Suprapubic skin (tissue), 3 donors: ENCODE measurements around the gene CCT6B.

Source experiments
- EP300 ChIP-seq: sonication (generic); formaldehyde crosslinking; IDR thresholded peaks from one replicate; pipeline ENCODE4 v1.6.1; 2017; ENCODE audit warnings: antibody characterized with exemption
- TF ChIP-seq, protein P1 (sequence below), 2 donors: fragments of 200-600 bp in 1 of 2; fragments of 450-650 bp in 1 of 2; sonication (generic) in 1 of 2; IDR thresholded peaks; one replicate each; pipeline ENCODE4 v1.5.1; 2016 to 2019; ENCODE audit warnings: antibody characterized with exemption in 2 of 2, mild to moderate bottlenecking in 1 of 2, moderate library complexity in 1 of 2

DNA sequence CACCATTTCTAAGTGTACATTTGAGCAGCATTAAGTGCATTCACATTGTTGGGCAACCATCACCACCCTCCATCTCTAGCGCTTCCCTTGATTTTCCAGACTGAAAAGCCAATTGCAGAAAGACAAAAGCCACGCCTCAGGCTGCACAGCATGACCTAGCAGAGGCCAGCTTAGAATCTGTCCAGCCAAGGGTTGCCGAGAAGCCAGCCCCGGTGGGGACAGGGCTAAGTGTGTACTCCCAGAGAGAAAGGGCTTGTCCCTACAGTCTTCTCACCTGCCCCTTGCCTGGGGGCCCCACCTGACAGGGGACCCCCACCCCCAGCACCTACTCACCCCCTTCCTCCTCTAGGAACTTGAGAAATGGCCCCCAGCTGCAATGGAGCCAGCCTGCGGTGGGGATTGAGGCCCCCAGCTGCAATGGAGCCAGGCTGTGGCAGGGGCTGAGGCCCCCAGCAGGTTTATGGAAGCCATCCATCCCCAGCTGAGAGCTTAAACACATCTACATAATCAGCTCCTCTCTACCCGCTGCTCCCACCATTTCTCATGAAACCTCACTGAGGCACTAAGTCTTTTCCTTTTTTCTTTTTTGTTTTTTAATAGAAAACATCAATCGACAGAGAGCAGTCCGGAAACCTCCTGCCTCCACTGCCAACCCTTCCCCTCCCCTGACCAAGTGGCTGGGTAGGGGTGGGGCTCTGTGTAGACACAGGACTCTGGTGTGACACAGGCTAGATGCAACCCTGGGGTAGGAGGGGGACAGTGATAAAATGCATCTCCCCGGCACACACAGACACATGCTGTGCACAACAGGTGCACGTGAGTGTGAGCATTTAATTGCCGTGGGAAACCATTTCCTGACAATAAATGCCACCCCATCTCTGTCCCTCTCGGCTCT is 77.9 kb downstream of the CCT6B start:
- TF ChIP-seq, protein P1, sequence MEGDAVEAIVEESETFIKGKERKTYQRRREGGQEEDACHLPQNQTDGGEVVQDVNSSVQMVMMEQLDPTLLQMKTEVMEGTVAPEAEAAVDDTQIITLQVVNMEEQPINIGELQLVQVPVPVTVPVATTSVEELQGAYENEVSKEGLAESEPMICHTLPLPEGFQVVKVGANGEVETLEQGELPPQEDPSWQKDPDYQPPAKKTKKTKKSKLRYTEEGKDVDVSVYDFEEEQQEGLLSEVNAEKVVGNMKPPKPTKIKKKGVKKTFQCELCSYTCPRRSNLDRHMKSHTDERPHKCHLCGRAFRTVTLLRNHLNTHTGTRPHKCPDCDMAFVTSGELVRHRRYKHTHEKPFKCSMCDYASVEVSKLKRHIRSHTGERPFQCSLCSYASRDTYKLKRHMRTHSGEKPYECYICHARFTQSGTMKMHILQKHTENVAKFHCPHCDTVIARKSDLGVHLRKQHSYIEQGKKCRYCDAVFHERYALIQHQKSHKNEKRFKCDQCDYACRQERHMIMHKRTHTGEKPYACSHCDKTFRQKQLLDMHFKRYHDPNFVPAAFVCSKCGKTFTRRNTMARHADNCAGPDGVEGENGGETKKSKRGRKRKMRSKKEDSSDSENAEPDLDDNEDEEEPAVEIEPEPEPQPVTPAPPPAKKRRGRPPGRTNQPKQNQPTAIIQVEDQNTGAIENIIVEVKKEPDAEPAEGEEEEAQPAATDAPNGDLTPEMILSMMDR (IDR thresholded peaks at IDR 0.05): no peak
- TF ChIP-seq EP300: no peak
